Chondrocyte (in vitro differentiated cells): ENCODE data around the gene STAC. TPM values are rescaled to one million over a fixed set of nuclear protein-coding genes. Genes with fewer than 3 reads are reported as not detected.

Experiments
- DNase-seq: peaks from one replicate; pipeline ENCODE4 v3.0.0; 2021; ENCODE audit warnings: mixed read lengths, low spot score
- H3K27ac Mint-ChIP-seq: one replicate; pipeline ENCODE4 v1.8.0; 2021; ENCODE audit warnings: mild to moderate bottlenecking, moderate library complexity, mixed read lengths; ENCODE audit not compliant: unreplicated experiment
- H3K27me3 Mint-ChIP-seq: 2 replicates; pipeline ENCODE4 v1.8.0; 2021; ENCODE audit warnings: low read depth, mixed read lengths
- H3K36me3 Mint-ChIP-seq: 2 replicates; pipeline ENCODE4 v1.8.0; 2021; ENCODE audit warnings: low read depth, mixed read lengths
- H3K4me1 Mint-ChIP-seq: 2 replicates; pipeline ENCODE4 v1.8.0; 2021; ENCODE audit warnings: low read depth, mild to moderate bottlenecking, mixed read lengths
- H3K4me3 Mint-ChIP-seq: one replicate; pipeline ENCODE4 v1.8.0; 2021; ENCODE audit warnings: mild to moderate bottlenecking, moderate library complexity, mixed read lengths; ENCODE audit not compliant: unreplicated experiment
- H3K9me3 Mint-ChIP-seq: 2 replicates; pipeline ENCODE4 v1.8.0; 2021; ENCODE audit warnings: low read depth, mixed read lengths
- CTCF ChIP-seq: fragments of 200-600 bp; sonication (generic); IDR thresholded peaks from 2 replicates; pipeline ENCODE4 v1.5.0; 2021; ENCODE audit warnings: antibody characterized with exemption, mild to moderate bottlenecking, moderate library complexity
- total RNA-seq: library from RNA; stranded (reverse); gene quantifications from 3 replicates; pipeline ENCODE4 v1.2.1, GENCODE V29; 2021

The STAC gene
- total RNA-seq, 1 donor from 2014 or later, result 0.07 TPM

GRCh38 chr3:36579746-36580145 is 199.4 kb downstream of the STAC start:
- DNase-seq, result no peak
- Mint-ChIP-seq H3K4me1 (no peaks in the 10 kb centered on the region), H3K27ac (no peak overlapping the region), H3K27me3 (peaks cover 5% of the 10 kb centered on the region), H3K9me3 (peaks cover 32% of the 10 kb centered on the region), H3K4me3 (no peak overlapping the region), H3K36me3 (peaks cover 4% of the 10 kb centered on the region)
- TF ChIP-seq CTCF, result no peak

GRCh38 chr3:36580716-36581115 is 200.4 kb downstream of the STAC start:
- Mint-ChIP-seq H3K4me1 (no peaks in the 10 kb centered on the region), H3K4me3 (no peak overlapping the region), H3K27me3 (peaks cover 5% of the 10 kb centered on the region), H3K9me3 (peaks cover 36% of the 10 kb centered on the region), H3K27ac (no peak overlapping the region), H3K36me3 (peaks cover 4% of the 10 kb centered on the region)
- TF ChIP-seq CTCF, result no peak
- no peak for DNase-seq

DNA sequence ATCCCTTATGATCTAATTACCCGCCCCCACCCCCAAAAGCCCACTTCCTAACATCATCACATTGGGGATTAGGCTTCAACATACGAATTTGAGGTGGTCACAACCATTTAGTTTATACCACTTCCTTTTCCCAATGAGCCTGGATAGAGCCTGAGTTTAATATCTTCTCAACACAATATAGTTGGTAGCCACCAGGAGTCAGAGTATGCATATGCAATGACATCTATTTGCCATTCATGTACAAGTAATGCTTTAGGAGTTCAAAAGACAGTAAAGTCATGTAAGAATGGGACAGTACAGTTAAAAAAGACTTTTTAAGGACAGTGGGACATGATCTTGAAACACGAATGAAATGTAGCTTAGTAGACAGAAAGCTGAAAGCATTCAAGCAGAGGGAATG is 211.7 kb downstream of the STAC start:
- peaks cover 15% of the 10 kb centered on the region for H3K27me3 Mint-ChIP-seq
- no peaks in the 10 kb centered on the region for H3K4me1 Mint-ChIP-seq
- H3K4me3 Mint-ChIP-seq, result no peak overlapping the region
- peak; percentile 67 for TF ChIP-seq CTCF
- H3K36me3 Mint-ChIP-seq, result peaks cover 2% of the 10 kb centered on the region
- no peak overlapping the region for H3K27ac Mint-ChIP-seq
- H3K9me3 Mint-ChIP-seq, result peaks cover 21% of the 10 kb centered on the region
- DNase-seq, result no peak

GRCh38 chr3:36595511-36595910 is 215.2 kb downstream of the STAC start:
- H3K9me3 Mint-ChIP-seq, result peaks cover 4% of the 10 kb centered on the region
- H3K27ac Mint-ChIP-seq, result no peak overlapping the region
- DNase-seq, result no peak
- no peak overlapping the region for H3K4me3 Mint-ChIP-seq
- H3K36me3 Mint-ChIP-seq, result no peaks in the 10 kb centered on the region
- no peak for TF ChIP-seq CTCF
- no peaks in the 10 kb centered on the region for H3K4me1 Mint-ChIP-seq
- peaks cover 9% of the 10 kb centered on the region for H3K27me3 Mint-ChIP-seq

DNA sequence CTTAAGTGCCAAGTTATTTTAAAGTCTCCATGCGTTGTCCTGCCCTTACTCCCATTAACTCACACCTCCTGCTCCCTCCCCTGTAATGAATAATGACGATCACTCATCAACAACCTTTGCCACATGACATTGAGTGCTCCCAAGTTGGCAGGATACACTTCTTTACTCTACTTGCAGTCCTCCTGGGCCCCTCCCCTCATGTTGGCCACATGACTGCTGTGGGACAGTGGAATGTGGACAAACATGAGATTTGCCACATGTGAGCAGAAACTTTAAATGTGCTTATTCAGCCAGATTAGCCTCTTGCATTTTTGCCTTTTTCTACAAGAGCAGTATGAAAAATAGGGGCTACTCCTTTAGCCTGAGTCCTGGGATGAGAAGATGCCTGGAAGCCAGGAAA is 216.1 kb downstream of the STAC start:
- no peak for DNase-seq
- peaks cover 3% of the 10 kb centered on the region for H3K4me1 Mint-ChIP-seq
- peaks cover 14% of the 10 kb centered on the region for H3K27me3 Mint-ChIP-seq
- no peaks in the 10 kb centered on the region for H3K36me3 Mint-ChIP-seq
- peaks cover 4% of the 10 kb centered on the region for H3K9me3 Mint-ChIP-seq
- H3K4me3 Mint-ChIP-seq, result no peak overlapping the region
- no peak for TF ChIP-seq CTCF
- no peak overlapping the region for H3K27ac Mint-ChIP-seq
